Activated T-helper 1 cell treated with anti-CD3 and anti-CD28 coated beads, Interleukin-12 subunit alpha, Interleukin-12 subunit beta, Interleukin-2, Interleukin-4 antibody, amounts not matched to agents 30 ng/mL and 10 ng/mL and 1 ng/mL, durations not matched to agents 14 hours and 24 hours and 36 hours (primary cell): ENCODE data around the gene SDCCAG8. TPM values are rescaled to one million over a fixed set of nuclear protein-coding genes. Genes with fewer than 3 reads are reported as not detected.
"Not testable (repeated sequence)": the region's sequence is repeated elsewhere in the genome, so short reads cannot be mapped to it uniquely, and the experiment has no call there.

ENCODE experiments used
- DNase-seq: peaks from one replicate; pipeline ENCODE4 v3.0.0; 2021; ENCODE audit warnings: low spot score
- H3K27ac Mint-ChIP-seq: one replicate; pipeline ENCODE4 v1.8.0; 2021; ENCODE audit warnings: mild to moderate bottlenecking, mixed read lengths
- H3K27me3 Mint-ChIP-seq: one replicate; pipeline ENCODE4 v1.8.0; 2022; ENCODE audit warnings: mild to moderate bottlenecking, moderate library complexity, mixed read lengths; ENCODE audit not compliant: insufficient read depth
- H3K36me3 Mint-ChIP-seq: one replicate; pipeline ENCODE4 v1.8.0; 2021; ENCODE audit warnings: low read depth, mixed read lengths
- H3K4me1 Mint-ChIP-seq: one replicate; pipeline ENCODE4 v1.8.0; 2021; ENCODE audit warnings: low read depth, mixed read lengths
- H3K4me3 Mint-ChIP-seq: one replicate; pipeline ENCODE4 v1.8.0; 2021; ENCODE audit warnings: mild to moderate bottlenecking, moderate library complexity, mixed read lengths
- H3K9me3 Mint-ChIP-seq: one replicate; pipeline ENCODE4 v1.8.0; 2021; ENCODE audit warnings: mixed read lengths
- intact Hi-C: fragments of 100-400 bp; cut with micrococcal nuclease; formaldehyde crosslinking; loops from one replicate; pipeline ENCODE4 v1.15.1; 2024
- total RNA-seq: library from RNA; stranded (reverse); gene quantifications from 2 replicates; pipeline ENCODE4 v1.2.3, GENCODE V29; 2022

Gene SDCCAG8
- total RNA-seq, 1 donor from 2014 or later, result 17.6 TPM

DNA sequence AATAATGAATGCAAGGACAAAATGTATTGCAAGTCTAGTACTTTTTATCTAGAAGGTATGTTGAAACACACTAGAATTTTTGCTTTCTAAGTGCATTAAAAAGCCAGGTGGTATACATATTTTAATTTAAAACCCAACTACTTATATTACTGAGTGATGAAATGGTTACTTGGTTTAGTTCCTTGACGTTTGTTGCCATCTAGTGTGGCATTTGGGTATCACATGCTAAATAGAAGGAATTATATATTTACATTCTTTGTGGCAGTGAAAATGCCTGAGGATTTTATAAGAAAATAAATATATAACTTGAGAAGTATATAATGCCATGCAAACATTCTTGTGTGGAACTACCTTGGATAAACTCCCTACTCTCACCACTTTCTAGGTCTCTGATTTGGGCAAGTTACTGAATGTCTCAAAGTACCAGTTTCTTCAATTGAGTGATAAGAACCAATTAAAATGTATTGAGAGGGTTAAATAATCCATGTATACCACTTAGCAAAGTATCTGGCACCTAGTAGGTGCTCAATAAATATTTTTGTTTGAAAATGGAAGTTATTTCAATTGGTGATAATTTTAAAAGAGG is 69.6 kb downstream of the SDCCAG8 start:
- Mint-ChIP-seq H3K27me3 (no peaks in the 10 kb centered on the region), H3K4me3 (no peak overlapping the region), H3K4me1 (no peaks in the 10 kb centered on the region), H3K36me3 (peaks cover 2% of the 10 kb centered on the region), H3K9me3 (no peaks in the 10 kb centered on the region), H3K27ac (no peak overlapping the region)
- DNase-seq, result no peak
- intact Hi-C loops, result loop anchor here (1.0 to 10.0 kb wide), 5 partner anchors 69 to 1431 kb away; partner anchors contain the start of gene SDCCAG8

DNA sequence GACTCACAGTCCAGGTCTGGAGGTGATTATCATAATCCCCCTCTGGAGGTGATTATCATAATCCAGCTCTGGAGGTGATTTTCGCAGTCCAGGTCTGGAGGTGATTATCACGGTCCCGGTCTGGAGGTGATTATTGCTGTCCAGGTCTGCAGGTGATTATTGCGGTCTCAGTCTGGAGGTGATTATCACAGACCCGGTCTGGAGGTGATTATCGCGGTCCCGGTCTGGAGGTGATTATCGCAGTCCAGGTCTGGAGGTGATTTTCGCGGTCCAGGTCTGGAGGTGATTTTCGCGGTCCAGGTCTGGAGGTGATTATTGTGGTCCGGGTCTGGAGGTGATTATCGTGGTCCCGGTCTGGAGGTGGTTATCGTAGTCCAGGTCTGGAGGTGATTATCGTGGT is 76.6 kb downstream of the SDCCAG8 start:
- DNase-seq, result no peak
- intact Hi-C loops, result no loop called here
- peaks cover 13% of the 10 kb centered on the region for H3K36me3 Mint-ChIP-seq
- H3K27ac Mint-ChIP-seq, result no peak overlapping the region
- H3K4me3 Mint-ChIP-seq, result no peak overlapping the region
- H3K9me3 Mint-ChIP-seq, result no peaks in the 10 kb centered on the region
- peaks cover 8% of the 10 kb centered on the region for H3K4me1 Mint-ChIP-seq
- H3K27me3 Mint-ChIP-seq, result no peaks in the 10 kb centered on the region

DNA sequence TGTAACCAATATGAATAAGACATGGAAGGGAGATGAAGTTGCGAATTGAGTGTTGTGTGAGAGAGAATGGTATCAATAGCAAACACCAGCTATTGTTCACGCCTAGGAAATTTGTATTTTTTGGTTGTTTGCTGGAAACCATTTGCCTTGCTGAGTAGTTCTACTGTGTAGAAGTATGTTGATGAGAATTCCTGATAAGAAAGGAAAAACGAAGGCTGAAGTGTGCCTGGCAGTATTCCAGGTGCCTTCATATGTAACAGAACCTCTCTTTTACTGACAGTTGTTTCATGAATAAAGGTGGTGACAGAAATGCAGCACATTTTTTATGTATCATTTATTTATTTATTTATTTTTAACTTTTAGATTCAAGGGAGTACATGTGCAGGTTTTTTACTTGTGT is 79.5 kb downstream of the SDCCAG8 start:
- intact Hi-C loops, result no loop called here
- no peaks in the 10 kb centered on the region for H3K27me3 Mint-ChIP-seq
- H3K4me3 Mint-ChIP-seq, result no peak overlapping the region
- peaks cover 13% of the 10 kb centered on the region for H3K36me3 Mint-ChIP-seq
- H3K27ac Mint-ChIP-seq, result no peak overlapping the region
- no peak for DNase-seq
- no peaks in the 10 kb centered on the region for H3K9me3 Mint-ChIP-seq
- H3K4me1 Mint-ChIP-seq, result peaks cover 8% of the 10 kb centered on the region

DNA sequence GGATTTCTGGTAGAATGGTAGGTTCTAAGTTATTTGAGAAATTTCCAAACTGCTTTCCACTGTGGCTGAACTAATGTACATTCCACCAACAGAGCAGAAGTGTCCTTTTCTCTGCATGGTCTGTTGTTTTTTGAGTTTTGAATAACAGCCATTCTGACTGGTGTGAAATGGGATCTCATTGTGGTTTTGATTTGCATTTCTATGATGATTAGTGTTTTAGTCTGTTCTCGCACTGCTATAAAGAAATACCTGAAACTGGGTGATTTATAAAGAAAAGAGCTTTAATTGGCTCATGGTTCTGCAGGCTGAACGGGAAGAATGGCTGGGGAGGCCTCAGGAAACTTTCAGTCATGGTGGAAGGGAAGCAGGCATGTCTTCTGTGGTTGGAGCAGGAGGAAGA is 80.3 kb downstream of the SDCCAG8 start:
- Mint-ChIP-seq H3K9me3 (no peaks in the 10 kb centered on the region), H3K36me3 (peaks cover 13% of the 10 kb centered on the region), H3K4me1 (peaks cover 8% of the 10 kb centered on the region), H3K27ac (no peak overlapping the region), H3K4me3 (no peak overlapping the region), H3K27me3 (no peaks in the 10 kb centered on the region)
- intact Hi-C loops, result no loop called here
- DNase-seq, result no peak

DNA sequence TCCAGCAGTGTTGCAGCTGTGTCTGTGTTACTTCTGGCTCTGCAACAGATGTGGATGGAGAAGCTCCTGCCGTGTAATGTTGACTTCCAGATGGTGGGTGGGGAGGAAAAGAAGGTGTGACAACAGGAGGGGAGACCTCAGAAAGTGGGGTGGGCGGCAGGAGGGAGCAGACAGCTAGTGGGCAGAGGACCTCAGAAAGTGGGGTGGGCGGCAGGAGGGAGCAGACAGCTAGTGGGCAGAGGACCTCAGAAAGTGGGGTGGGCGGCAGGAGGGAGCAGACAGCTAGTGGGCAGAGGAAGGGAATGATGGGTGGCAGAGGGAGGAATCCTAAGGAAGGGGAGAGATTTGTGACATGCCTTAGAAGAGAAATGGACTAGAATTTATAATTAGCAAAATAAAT is 83.0 kb downstream of the SDCCAG8 start:
- not testable (repeated sequence) for H3K36me3 Mint-ChIP-seq, H3K9me3 Mint-ChIP-seq, H3K27me3 Mint-ChIP-seq

DNA sequence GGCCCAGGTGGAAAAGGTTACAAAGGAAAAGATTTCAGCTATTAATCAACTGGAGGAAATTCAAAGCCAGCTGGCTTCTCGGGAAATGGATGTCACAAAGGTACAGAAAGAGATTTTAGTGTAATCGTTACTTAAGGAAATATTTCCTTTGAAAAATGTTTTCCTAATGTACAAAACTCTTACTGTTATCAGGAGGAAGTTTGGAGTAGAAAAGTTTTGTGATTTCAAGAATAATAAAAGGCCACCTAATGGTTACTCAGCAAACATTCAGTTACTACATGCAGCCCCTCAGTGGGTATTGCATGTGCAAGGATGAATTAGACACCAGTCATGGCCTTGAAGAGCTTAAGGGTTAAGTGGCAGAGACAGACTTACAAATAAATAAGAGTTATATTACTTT is 85.2 kb downstream of the SDCCAG8 start:
- peaks cover 4% of the 10 kb centered on the region for H3K36me3 Mint-ChIP-seq
- H3K27ac Mint-ChIP-seq, result no peak overlapping the region
- no peaks in the 10 kb centered on the region for H3K27me3 Mint-ChIP-seq
- H3K9me3 Mint-ChIP-seq, result no peaks in the 10 kb centered on the region
- H3K4me3 Mint-ChIP-seq, result no peak overlapping the region
- DNase-seq, result no peak
- intact Hi-C loops, result loop anchor here (5.0 kb wide), 2 partner anchors 141 to 511 kb away; partner anchors contain the start of gene AKT3
- peaks cover 12% of the 10 kb centered on the region for H3K4me1 Mint-ChIP-seq

More for the DNA sequence above, 83.0 kb downstream of the SDCCAG8 start:
- H3K4me3 Mint-ChIP-seq, H3K27ac Mint-ChIP-seq, DNase-seq, H3K4me1 Mint-ChIP-seq, intact Hi-C loops: not testable (repeated sequence)

DNA sequence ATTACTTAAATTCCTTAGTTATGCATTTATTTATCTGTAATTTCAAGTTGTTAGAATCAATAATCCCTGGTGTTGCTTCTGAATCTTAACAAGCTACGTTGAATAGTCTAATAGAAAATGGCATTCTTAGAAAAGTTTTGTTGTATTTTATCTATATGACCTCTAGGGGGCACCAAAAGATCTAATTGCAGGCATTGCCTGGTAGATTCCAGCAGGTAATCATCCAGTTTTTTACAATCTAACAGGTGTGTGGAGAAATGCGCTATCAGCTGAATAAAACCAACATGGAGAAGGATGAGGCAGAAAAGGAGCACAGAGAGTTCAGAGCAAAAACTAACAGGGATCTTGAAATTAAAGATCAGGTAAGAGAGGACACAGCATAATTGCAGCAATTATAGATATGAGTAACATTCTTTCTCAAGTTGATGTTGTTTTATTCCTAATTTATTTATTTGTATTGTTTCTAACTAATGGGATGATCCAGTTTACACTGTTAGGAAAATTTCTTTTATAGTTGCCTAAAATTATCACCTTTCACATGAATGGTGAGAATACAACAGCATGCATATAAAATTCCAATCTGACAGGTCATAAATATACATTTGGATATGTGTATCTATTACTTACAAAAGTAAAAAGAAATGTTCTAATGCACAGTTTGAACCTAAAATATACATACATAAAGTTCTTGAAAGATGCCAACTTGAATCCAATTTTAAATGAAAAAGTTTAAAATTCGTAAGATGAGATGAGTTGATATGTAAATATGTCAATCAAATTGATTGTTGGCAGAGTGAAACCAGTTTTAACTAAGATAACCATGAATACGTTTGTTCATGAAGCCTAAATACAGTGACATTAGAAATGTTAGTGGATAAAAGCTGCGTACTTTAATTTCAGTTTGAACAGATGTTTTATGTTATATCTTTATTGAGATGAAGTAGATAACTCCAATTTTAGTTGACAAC is 88.4 kb downstream of the SDCCAG8 start:
- Mint-ChIP-seq H3K4me3 (no peak overlapping the region), H3K9me3 (no peaks in the 10 kb centered on the region), H3K36me3 (peaks cover 1% of the 10 kb centered on the region), H3K4me1 (peaks cover 5% of the 10 kb centered on the region), H3K27me3 (no peaks in the 10 kb centered on the region), H3K27ac (no peak overlapping the region)
- intact Hi-C loops, result loop anchor here (1.0 to 5.0 kb wide), 9 partner anchors 65 to 955 kb away; partner anchors contain the start of gene AKT3
- no peak for DNase-seq

DNA sequence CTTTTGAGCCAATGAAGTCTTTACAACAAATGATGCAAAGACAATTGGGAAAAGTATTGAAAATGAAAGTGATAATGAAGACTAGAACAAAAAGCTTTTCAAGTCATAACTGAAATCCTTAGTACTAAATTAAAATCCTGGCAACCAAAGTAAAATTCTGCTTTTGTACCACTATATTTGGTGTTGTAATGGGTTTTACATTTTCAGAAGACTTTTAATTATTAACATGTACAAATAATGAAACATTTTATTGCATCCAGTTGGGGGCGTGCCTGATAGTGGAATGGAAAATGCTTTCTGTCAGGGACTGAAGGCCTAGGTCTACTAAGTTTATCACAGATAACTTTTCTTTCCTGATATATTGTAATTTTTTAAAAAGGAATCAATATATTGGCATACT is 89.4 kb downstream of the SDCCAG8 start:
- Mint-ChIP-seq H3K4me1 (peaks cover 5% of the 10 kb centered on the region), H3K36me3 (peaks cover 1% of the 10 kb centered on the region), H3K27ac (no peak overlapping the region), H3K9me3 (no peaks in the 10 kb centered on the region), H3K4me3 (no peak overlapping the region), H3K27me3 (no peaks in the 10 kb centered on the region)
- intact Hi-C loops, result loop anchor here (1.0 to 2.0 kb wide), 4 partner anchors 72 to 704 kb away; no protein-coding TSS in a partner anchor
- DNase-seq, result no peak

DNA sequence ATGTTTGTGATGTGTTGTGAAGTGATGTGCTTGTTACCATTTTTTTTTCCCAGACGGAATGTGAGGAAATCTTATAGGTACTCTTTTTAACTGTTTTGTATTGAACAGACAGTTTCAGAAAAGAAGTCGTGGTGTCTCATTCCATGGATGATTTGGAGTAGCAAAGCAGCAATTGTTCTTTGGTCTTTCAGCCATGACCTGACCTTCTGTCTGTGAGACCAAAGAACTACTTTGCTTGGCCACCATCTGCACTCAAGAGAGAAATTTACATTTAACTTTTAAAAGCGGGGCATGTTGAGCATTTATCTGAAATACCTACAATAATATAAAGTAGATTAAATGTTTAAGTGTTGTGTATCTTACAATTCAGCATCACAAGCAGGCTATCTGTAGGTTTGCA is 90.2 kb downstream of the SDCCAG8 start:
- intact Hi-C loops, result no loop called here
- Mint-ChIP-seq H3K4me1 (peaks cover 5% of the 10 kb centered on the region), H3K4me3 (no peak overlapping the region), H3K27ac (no peak overlapping the region), H3K36me3 (peaks cover 1% of the 10 kb centered on the region), H3K27me3 (no peaks in the 10 kb centered on the region), H3K9me3 (no peaks in the 10 kb centered on the region)
- no peak for DNase-seq

DNA sequence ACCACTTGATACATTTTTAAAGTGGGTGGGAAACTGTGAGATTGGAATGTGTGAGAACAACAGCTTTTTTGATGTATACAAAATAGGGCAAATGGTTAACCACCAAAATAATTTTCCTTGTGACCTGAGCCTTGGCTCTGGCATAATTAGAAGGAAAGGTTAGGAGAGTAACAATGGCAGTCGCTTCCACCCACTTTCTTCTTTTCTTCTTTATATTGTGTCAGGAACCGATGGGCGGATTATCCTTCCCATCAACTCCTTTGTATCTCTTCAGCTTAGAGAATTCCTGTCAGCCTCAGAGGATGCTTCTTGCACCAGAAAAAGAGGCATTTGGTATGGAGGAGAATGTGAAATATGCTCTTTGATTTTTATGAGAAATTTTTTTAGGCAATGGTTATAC is 90.6 kb downstream of the SDCCAG8 start:
- H3K36me3 Mint-ChIP-seq, result peaks cover 1% of the 10 kb centered on the region
- no peak overlapping the region for H3K27ac Mint-ChIP-seq
- H3K4me1 Mint-ChIP-seq, result peaks cover 5% of the 10 kb centered on the region
- intact Hi-C loops, result no loop called here
- no peak for DNase-seq
- H3K27me3 Mint-ChIP-seq, result no peaks in the 10 kb centered on the region
- H3K9me3 Mint-ChIP-seq, result no peaks in the 10 kb centered on the region
- H3K4me3 Mint-ChIP-seq, result no peak overlapping the region

DNA sequence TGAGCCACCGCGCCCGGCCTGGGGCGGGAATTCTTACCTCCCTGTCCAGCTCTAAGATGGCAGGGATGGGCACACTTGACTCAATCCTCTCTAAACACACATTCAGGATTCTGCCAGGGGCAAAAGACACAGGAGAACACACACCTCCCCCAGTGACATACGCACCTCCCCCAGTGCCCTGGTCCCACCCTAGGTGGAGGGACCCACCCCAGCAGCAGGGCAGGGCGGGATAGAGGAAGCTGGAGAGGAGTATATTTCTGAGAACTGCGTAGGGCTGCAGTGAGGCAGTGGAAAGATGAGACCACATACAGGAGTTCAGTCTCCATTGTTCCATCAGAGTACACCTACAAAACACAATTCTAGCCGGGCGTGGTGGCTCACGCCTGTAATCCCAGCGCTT is 92.5 kb downstream of the SDCCAG8 start:
- no peaks in the 10 kb centered on the region for H3K9me3 Mint-ChIP-seq
- peaks cover 5% of the 10 kb centered on the region for H3K4me1 Mint-ChIP-seq
- H3K4me3 Mint-ChIP-seq, result no peak overlapping the region
- intact Hi-C loops, result no loop called here
- no peak for DNase-seq
- H3K27me3 Mint-ChIP-seq, result no peaks in the 10 kb centered on the region
- peaks cover 3% of the 10 kb centered on the region for H3K36me3 Mint-ChIP-seq
- no peak overlapping the region for H3K27ac Mint-ChIP-seq

DNA sequence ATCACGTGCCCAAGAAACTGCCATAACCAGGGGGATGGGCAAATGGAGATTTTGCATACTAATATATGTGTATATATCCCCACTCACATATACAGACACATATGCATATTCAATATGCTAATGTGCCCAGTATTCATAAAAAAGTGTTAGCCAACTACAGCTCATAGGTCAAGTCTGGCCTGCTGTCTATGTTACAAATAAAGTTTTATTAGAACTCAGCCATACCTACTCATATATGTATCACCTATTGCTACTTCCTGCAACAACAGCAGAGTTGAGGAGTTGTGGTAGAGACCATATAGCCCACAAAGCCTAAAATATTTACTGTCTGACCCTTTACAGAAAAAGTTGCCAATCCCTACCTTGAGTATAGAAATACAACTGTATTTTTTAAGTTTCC is 93.3 kb downstream of the SDCCAG8 start:
- H3K9me3 Mint-ChIP-seq, result no peaks in the 10 kb centered on the region
- peaks cover 5% of the 10 kb centered on the region for H3K4me1 Mint-ChIP-seq
- no peaks in the 10 kb centered on the region for H3K27me3 Mint-ChIP-seq
- H3K4me3 Mint-ChIP-seq, result no peak overlapping the region
- no peak for DNase-seq
- H3K27ac Mint-ChIP-seq, result no peak overlapping the region
- peaks cover 2% of the 10 kb centered on the region for H3K36me3 Mint-ChIP-seq
- intact Hi-C loops, result no loop called here

DNA sequence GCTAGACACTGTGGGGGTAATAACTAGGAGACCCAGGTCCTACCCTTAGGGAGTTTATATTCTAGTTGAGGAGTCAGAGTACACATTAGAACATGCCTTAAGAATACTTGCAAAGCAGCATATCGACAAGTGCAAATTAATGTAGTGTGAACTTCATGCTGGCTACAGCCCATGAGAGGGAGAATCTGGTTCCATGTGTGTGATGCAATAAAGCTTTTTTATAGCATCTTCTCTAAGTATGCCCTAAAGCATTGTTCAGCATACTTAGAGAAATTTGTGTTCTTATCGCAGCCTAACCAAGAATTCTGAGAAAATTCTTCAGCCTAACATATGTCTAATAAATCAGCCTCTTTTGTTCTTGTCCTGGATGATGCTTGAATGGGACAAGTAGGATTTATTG is 95.5 kb downstream of the SDCCAG8 start:
- Mint-ChIP-seq H3K27me3 (no peaks in the 10 kb centered on the region), H3K36me3 (peaks cover 2% of the 10 kb centered on the region), H3K4me1 (peaks cover 13% of the 10 kb centered on the region), H3K9me3 (no peaks in the 10 kb centered on the region), H3K27ac (no peak overlapping the region), H3K4me3 (no peak overlapping the region)
- intact Hi-C loops, result no loop called here
- no peak for DNase-seq
